Upper lobe of left lung (tissue), 6 donors: ENCODE data around the gene PFDN6. TPM values are rescaled to one million over a fixed set of nuclear protein-coding genes. Genes with fewer than 3 reads are reported as not detected.
"Not testable (repeated sequence)": the region's sequence is repeated elsewhere in the genome, so short reads cannot be mapped to it uniquely, and the experiment has no call there.

Source experiments
- ATAC-seq, 2 donors: fragments of 200-7000 bp; cut with Tn5 transposase; one replicate each; pipeline ENCODE4 v1.9.1; 2022; ENCODE audit warnings: mild to moderate bottlenecking in 2 of 2, moderate library complexity in 2 of 2; ENCODE audit not compliant: low FRiP score in 2 of 2
- DNase-seq, 2 donors: peaks; one replicate each; pipeline ENCODE4 v3.0.0-alpha.2; 2019 to 2020
- H3K27ac ChIP-seq, 4 donors: fragments of 200-600 bp; sonication (generic); one replicate each; pipeline ENCODE4 v1.5.1; 2016 to 2019
- H3K27me3 ChIP-seq, 4 donors: fragments of 200-600 bp; sonication (generic); one replicate each; pipeline ENCODE4 v1.5.1; 2017 to 2019
- H3K36me3 ChIP-seq, 4 donors: fragments of 200-600 bp; sonication (generic); one replicate each; pipeline ENCODE4 v1.5.1; 2016 to 2019
- H3K4me1 ChIP-seq, 4 donors: fragments of 200-600 bp; sonication (generic); one replicate each; pipeline ENCODE4 v1.5.1; 2018 to 2019
- H3K4me3 ChIP-seq, 4 donors: fragments of 200-600 bp; sonication (generic); one replicate each; pipeline ENCODE4 v1.5.1; 2017 to 2019; ENCODE audit warnings: mild to moderate bottlenecking in 2 of 4, moderate library complexity in 1 of 4
- H3K9me3 ChIP-seq, 4 donors: fragments of 200-600 bp; sonication (generic); one replicate each; pipeline ENCODE4 v1.5.1; 2018 to 2019
- CTCF ChIP-seq, 6 experiments: fragments of 450-650 bp in 4 of 6; fragments of 200-600 bp in 2 of 6; sonication (generic) in 2 of 6; IDR thresholded peaks; one replicate each; pipeline ENCODE4 v1.5.1; 2016 to 2019; ENCODE audit warnings: antibody characterized with exemption in 6 of 6
- EP300 ChIP-seq, 4 donors: sonication (generic); formaldehyde crosslinking; IDR thresholded peaks; one replicate each; pipeline ENCODE4 v1.5.1; 2017; ENCODE audit warnings: antibody characterized with exemption in 4 of 4, control low read depth in 2 of 4
- POLR2A ChIP-seq, 4 donors: fragments of 450-650 bp; IDR thresholded peaks; one replicate each; pipeline ENCODE4 v1.5.1; 2016 to 2017; ENCODE audit warnings: antibody characterized with exemption in 4 of 4, mild to moderate bottlenecking in 2 of 4
- POLR2AphosphoS5 ChIP-seq, 2 donors: sonication (generic); formaldehyde crosslinking; IDR thresholded peaks; one replicate each; pipeline ENCODE4 v1.5.1; 2017; ENCODE audit warnings: antibody characterized with exemption in 2 of 2
- WGBS, 2 donors: methylation state at CpG; one replicate each; pipeline ENCODE4 v1.1.5; 2017 to 2018; 5-methylcytosine and 5-hydroxymethylcytosine counted together
- total RNA-seq, 6 donors: library from RNA; depleted of rRNA in 4 of 6; stranded (reverse); fragments of >200 nt in 4 of 6; gene quantifications; one replicate each; pipeline versions ENCODE4 v1.1.0 to v1.2.1, GENCODE V29; 2016 to 2021
- donor health status: DM: no; HTN: no; CAD: no; lungs with moderate emphysema.
- donor health status: DM: no; HTN: yes; CAD: no; lungs with severe emphysema.

PFDN6 gene
- total RNA-seq, 6 donors from 2014 or later = 13.8 to 42.9 (median 30.7) TPM

DNA sequence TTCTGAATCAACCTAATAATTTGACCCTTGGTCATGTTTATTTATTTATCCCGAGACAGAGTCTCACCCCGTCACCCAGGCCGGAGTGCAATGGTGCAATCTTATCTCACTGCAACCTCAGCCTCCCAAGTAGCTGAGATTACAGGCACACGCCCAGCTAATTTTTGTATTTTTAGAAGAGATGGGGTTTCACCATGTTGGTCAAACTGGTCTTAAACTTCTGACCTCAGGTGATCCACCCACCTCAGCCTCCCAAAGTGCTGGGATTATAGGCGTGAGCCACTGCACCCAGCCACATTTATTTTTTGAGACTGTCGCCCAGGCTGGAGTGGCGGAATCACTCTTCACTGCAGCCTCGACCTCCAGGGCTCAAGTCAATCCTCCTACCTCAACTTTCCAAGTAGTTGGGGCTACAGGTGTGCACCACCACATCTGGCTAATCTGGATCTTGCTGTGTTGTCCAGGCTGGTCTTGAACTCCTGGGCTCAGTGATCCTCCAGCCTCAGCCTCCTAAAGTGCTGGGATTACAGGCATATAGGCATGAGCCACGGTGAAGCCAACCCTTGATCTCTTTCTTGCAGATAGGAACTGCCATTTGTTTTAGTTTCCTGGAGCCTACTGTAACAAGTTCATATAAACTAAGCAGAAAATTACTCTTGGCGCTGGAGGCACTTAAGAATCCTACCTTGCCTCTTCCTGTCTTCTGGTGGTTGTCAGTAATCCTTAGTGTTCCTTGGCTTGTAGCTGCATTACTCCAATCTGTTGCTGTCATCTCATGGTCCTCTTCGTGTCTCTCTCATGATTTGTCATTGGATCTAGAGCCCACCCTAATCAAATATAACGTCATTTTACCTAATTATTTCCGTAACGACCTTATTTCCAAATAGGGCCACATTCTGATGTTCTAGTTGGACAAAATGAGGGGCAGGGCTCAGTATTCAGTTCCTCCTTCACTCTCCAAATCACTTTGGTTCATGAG is 15.2 kb upstream of the PFDN6 start:
- H3K27ac ChIP-seq = peak overlapping the region in 1 of 4 donors; percentile 31

DNA sequence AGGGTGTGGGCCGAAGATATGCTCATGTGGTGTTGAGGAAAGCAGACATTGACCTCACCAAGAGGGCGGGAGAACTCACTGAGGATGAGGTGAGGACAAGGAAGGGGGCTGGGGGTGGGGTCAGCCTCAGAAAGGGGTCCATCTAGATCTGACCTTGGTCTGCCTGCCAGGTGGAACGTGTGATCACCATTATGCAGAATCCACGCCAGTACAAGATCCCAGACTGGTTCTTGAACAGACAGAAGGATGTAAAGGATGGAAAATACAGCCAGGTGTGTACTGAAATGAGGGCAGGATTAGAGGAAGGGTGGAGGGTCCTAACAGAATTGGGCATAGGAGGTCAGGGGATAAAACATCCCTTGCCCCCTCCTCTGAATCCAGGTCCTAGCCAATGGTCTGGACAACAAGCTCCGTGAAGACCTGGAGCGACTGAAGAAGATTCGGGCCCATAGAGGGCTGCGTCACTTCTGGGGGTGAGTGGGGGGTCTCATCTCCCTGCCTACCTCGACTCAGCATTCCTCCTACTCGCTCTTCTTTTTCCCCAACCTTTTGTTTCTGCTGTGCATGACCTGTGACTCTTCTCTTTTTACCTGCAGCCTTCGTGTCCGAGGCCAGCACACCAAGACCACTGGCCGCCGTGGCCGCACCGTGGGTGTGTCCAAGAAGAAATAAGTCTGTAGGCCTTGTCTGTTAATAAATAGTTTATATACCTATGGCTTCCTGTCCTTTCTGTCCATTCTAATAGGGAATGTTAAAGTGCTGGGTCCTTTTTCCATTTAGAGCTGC is 13.4 kb upstream of the PFDN6 start:
- ATAC-seq, H3K27me3 ChIP-seq, H3K9me3 ChIP-seq: not testable (repeated sequence)
- peak in 1 of 2 donors; percentile 51 for DNase-seq
- H3K4me1 ChIP-seq = peaks cover 51 to 74% (median 60%) of the 10 kb centered on the region in 4 donors
- peak overlapping the region in 3 of 4 donors; percentile 67 to 91 (median 79) for H3K4me3 ChIP-seq
- peaks cover 0 to 65% (median 38%) of the 10 kb centered on the region in 4 donors for H3K36me3 ChIP-seq
- peak overlapping the region; percentile 89 to 97 (median 92) for H3K27ac ChIP-seq
- WGBS, 2 donors = 81 to 83% methylated on average over 16 of the region's 16 CpGs

More for the DNA sequence above, 15.2 kb upstream of the PFDN6 start:
- Histone ChIP-seq H3K27me3 (no peaks in the 10 kb centered on the region), H3K4me1 (peaks cover 51 to 80% (median 63%) of the 10 kb centered on the region in 4 donors), H3K36me3 (peaks cover 0 to 48% (median 28%) of the 10 kb centered on the region in 4 donors), H3K4me3 (peak overlapping the region in 1 of 4 donors; percentile 71), H3K9me3 (no peaks in the 10 kb centered on the region)
- ATAC-seq (no peak), DNase-seq (no peak)
- 64 to 65% methylated on average over 14 of the region's 14 CpGs for WGBS, 2 donors
- TF ChIP-seq POLR2A (IDR thresholded peaks at IDR 0.05) (no peak), POLR2AphosphoS5 (IDR thresholded peaks at IDR 0.05) (no peak)

DNA sequence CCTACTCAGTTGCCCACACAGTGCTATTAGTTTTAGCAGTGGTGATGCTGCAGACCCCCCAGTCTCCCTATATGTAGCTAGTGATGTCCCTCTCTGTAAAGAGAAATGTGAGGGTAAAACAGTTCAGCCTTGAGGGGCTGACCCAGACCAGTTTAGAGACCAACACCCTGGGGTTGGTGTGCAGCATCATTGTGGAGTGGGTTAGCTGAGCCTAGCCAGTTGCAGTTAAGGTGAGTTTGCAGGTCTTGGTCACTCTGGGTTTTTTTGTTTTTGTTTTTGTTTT is 12.9 kb upstream of the PFDN6 start:
- H3K27me3 ChIP-seq = no peaks in the 10 kb centered on the region
- H3K4me1 ChIP-seq = peaks cover 51 to 72% (median 58%) of the 10 kb centered on the region in 4 donors
- DNase-seq = no peak
- TF ChIP-seq EP300 (IDR thresholded peaks at IDR 0.05) (no peak), POLR2A (IDR thresholded peaks at IDR 0.05) (no peak), POLR2AphosphoS5 (IDR thresholded peaks at IDR 0.05) (no peak), CTCF (IDR thresholded peaks at IDR 0.05) (no peak)
- ATAC-seq = no peak
- peak overlapping the region; percentile 63 to 91 (median 73) for H3K4me3 ChIP-seq
- H3K27ac ChIP-seq = peak overlapping the region; percentile 89 to 97 (median 92)
- no peaks in the 10 kb centered on the region for H3K9me3 ChIP-seq
- peaks cover 0 to 70% (median 39%) of the 10 kb centered on the region in 4 donors for H3K36me3 ChIP-seq

GRCh38 chr6:33276864-33277662 is 12.3 kb upstream of the PFDN6 start, which contains the start of gene B3GALT4:
Gene B3GALT4, plus strand, starts transcription at chr6:33277123. Its CDS starts 297 bp downstream, at chr6:33277420.
- no peaks in the 10 kb centered on the region for H3K9me3 ChIP-seq
- H3K4me3 ChIP-seq = peak within 1 kb of the TSS; percentile 63 to 91 (median 73)
- DNase-seq (peak; percentile 80 to 95), ATAC-seq (peak; percentile 80 to 88)
- peak within 1 kb of the TSS; percentile 89 to 97 (median 92) for H3K27ac ChIP-seq
- peaks cover 51 to 71% (median 58%) of the 10 kb centered on the region in 4 donors for H3K4me1 ChIP-seq
- TF ChIP-seq EP300 (IDR thresholded peaks at IDR 0.05) (peak in 1 of 4 donors; percentile 27), POLR2A (IDR thresholded peaks at IDR 0.05) (peak in 3 of 4 donors; percentile 69 to 93 (median 82)), CTCF (IDR thresholded peaks at IDR 0.05) (peak; percentile 55 to 92 (median 79)), POLR2AphosphoS5 (IDR thresholded peaks at IDR 0.05) (peak; percentile 81 to 84)
- H3K27me3 ChIP-seq = no peaks in the 10 kb centered on the region
- peaks cover 0 to 74% (median 40%) of the 10 kb centered on the region in 4 donors for H3K36me3 ChIP-seq
- 1 to 2% methylated on average over 40 to 56 of the region's 80 CpGs for WGBS, 2 donors

GRCh38 chr6:33277663-33278391 is 11.6 kb upstream of the PFDN6 start:
- Histone ChIP-seq H3K4me1 (peaks cover 45 to 63% (median 54%) of the 10 kb centered on the region in 4 donors), H3K27ac (peak overlapping the region; percentile 89 to 97 (median 92)), H3K27me3 (no peaks in the 10 kb centered on the region), H3K9me3 (no peaks in the 10 kb centered on the region), H3K4me3 (peak overlapping the region; percentile 63 to 91 (median 73)), H3K36me3 (peaks cover 0 to 80% (median 44%) of the 10 kb centered on the region in 4 donors)
- ATAC-seq (peak; percentile 2 to 21), DNase-seq (no peak)
- TF ChIP-seq EP300 (IDR thresholded peaks at IDR 0.05) (no peak), CTCF (IDR thresholded peaks at IDR 0.05) (peak in 1 of 6 experiments; percentile 5), POLR2AphosphoS5 (IDR thresholded peaks at IDR 0.05) (no peak), POLR2A (IDR thresholded peaks at IDR 0.05) (no peak)
- 27 to 45% methylated on average over 25 to 26 of the region's 39 CpGs for WGBS, 2 donors
